ENCODE measurements around the gene CERKL.

CERKL gene

DNA sequence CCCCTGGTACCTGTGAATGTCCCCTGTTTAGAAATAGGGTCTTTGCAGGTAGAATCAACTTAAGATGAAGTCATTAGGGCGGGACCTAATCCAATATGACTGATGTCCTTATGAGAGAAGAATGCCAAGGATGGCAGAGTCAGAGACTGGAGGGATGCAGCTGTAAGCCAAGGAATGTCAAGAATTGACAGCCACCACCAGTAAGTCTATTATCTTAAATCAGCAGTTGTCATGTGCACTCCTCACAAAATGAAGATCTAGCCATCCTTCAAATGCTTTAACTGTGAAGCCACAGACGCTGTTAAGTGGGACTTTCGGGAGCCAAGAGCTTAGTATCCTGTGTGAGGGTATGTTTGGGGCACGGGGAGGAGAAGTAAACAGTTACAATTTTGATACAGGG, 116.5 kb downstream of the CERKL start:
- Histone ChIP-seq H3K27me3 (ENCODE audit: control insufficient read depth, insufficient read depth, low read length) (no peaks in the 10 kb centered on the region), H3K27ac (no peak overlapping the region), H3K9me3 (ENCODE audit: control insufficient read depth, low read length) (no peaks in the 10 kb centered on the region), H3K4me2 (ENCODE audit: low read length) (no peak overlapping the region), H3K9ac (no peak overlapping the region), H3K4me3 (ENCODE audit: low read depth, low read length) (no peak overlapping the region), H2AFZ (no peak overlapping the region), H3K4me1 (no peaks in the 10 kb centered on the region), H3K79me2 (no peaks in the 10 kb centered on the region), H3K36me3 (ENCODE audit: control insufficient read depth, insufficient read depth, low read length) (no peaks in the 10 kb centered on the region)
- TF ChIP-seq, protein P1, sequence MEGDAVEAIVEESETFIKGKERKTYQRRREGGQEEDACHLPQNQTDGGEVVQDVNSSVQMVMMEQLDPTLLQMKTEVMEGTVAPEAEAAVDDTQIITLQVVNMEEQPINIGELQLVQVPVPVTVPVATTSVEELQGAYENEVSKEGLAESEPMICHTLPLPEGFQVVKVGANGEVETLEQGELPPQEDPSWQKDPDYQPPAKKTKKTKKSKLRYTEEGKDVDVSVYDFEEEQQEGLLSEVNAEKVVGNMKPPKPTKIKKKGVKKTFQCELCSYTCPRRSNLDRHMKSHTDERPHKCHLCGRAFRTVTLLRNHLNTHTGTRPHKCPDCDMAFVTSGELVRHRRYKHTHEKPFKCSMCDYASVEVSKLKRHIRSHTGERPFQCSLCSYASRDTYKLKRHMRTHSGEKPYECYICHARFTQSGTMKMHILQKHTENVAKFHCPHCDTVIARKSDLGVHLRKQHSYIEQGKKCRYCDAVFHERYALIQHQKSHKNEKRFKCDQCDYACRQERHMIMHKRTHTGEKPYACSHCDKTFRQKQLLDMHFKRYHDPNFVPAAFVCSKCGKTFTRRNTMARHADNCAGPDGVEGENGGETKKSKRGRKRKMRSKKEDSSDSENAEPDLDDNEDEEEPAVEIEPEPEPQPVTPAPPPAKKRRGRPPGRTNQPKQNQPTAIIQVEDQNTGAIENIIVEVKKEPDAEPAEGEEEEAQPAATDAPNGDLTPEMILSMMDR (IDR thresholded peaks at IDR 0.05), result no peak

GRCh38 chr2:181536730-181537129, 120.2 kb downstream of the CERKL start:
- H3K9ac ChIP-seq, result no peak overlapping the region
- H3K36me3 ChIP-seq (ENCODE audit: control insufficient read depth, insufficient read depth, low read length), result no peaks in the 10 kb centered on the region
- TF ChIP-seq, protein P1 (IDR thresholded peaks at IDR 0.05), result no peak
- no peak overlapping the region for H3K4me2 ChIP-seq (ENCODE audit: low read length)
- H3K4me3 ChIP-seq (ENCODE audit: low read depth, low read length), result no peak overlapping the region
- H3K27ac ChIP-seq, result no peak overlapping the region
- no peaks in the 10 kb centered on the region for H3K4me1 ChIP-seq
- H2AFZ ChIP-seq, result no peak overlapping the region
- H3K79me2 ChIP-seq, result no peaks in the 10 kb centered on the region
- no peaks in the 10 kb centered on the region for H3K27me3 ChIP-seq (ENCODE audit: control insufficient read depth, insufficient read depth, low read length)
- H3K9me3 ChIP-seq (ENCODE audit: control insufficient read depth, low read length), result no peaks in the 10 kb centered on the region

GRCh38 chr2:181528441-181528840, 128.5 kb downstream of the CERKL start:
- TF ChIP-seq, protein P1 (IDR thresholded peaks at IDR 0.05), result no peak
- no peaks in the 10 kb centered on the region for H3K4me1 ChIP-seq
- H3K9ac ChIP-seq, result no peak overlapping the region
- no peaks in the 10 kb centered on the region for H3K27me3 ChIP-seq (ENCODE audit: control insufficient read depth, insufficient read depth, low read length)
- no peak overlapping the region for H3K4me3 ChIP-seq (ENCODE audit: low read depth, low read length)
- no peak overlapping the region for H3K27ac ChIP-seq
- no peaks in the 10 kb centered on the region for H3K79me2 ChIP-seq
- H3K9me3 ChIP-seq (ENCODE audit: control insufficient read depth, low read length), result no peaks in the 10 kb centered on the region
- H3K4me2 ChIP-seq (ENCODE audit: low read length), result no peak overlapping the region
- no peaks in the 10 kb centered on the region for H3K36me3 ChIP-seq (ENCODE audit: control insufficient read depth, insufficient read depth, low read length)
- no peak overlapping the region for H2AFZ ChIP-seq

DNA sequence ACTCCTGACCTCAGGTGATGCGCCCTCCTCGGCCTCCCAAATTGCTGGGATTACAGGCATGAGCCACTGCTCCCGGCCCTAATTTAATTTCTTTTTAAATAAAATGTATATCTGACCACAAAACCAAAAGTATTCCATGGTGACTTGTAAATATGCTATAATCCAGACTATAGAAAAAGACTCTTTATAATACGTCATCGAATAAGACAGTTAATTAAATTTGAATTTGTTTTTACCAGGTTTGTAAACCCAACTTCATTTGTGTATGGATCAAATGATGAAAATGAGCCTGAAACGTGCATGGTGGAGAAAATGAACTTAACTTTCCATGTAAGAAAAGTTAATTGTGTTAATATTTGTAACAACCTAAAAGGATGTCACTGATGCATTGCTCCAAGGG, 129.8 kb downstream of the CERKL start:
- H3K4me2 ChIP-seq (ENCODE audit: low read length), result no peak overlapping the region
- H3K4me3 ChIP-seq (ENCODE audit: low read depth, low read length), result no peak overlapping the region
- H3K79me2 ChIP-seq, result no peaks in the 10 kb centered on the region
- no peak overlapping the region for H3K9ac ChIP-seq
- no peaks in the 10 kb centered on the region for H3K4me1 ChIP-seq
- H3K27ac ChIP-seq, result no peak overlapping the region
- no peaks in the 10 kb centered on the region for H3K27me3 ChIP-seq (ENCODE audit: control insufficient read depth, insufficient read depth, low read length)
- no peaks in the 10 kb centered on the region for H3K36me3 ChIP-seq (ENCODE audit: control insufficient read depth, insufficient read depth, low read length)
- TF ChIP-seq, protein P1 (IDR thresholded peaks at IDR 0.05), result no peak
- no peaks in the 10 kb centered on the region for H3K9me3 ChIP-seq (ENCODE audit: control insufficient read depth, low read length)
- no peak overlapping the region for H2AFZ ChIP-seq

- Histone ChIP-seq H3K4me1 (no peaks in the 10 kb centered on the region), H3K36me3 (ENCODE audit: control insufficient read depth, insufficient read depth, low read length) (no peaks in the 10 kb centered on the region)
- TF ChIP-seq, protein P1 (IDR thresholded peaks at IDR 0.05), result no peak
These were observed 130.9 kb downstream of the CERKL start for GRCh38 chr2:181526014-181526413.

More at GRCh38 chr2:181526014-181526413, 130.9 kb downstream of the CERKL start:
- Histone ChIP-seq H2AFZ (no peak overlapping the region), H3K9ac (no peak overlapping the region), H3K27me3 (ENCODE audit: control insufficient read depth, insufficient read depth, low read length) (no peaks in the 10 kb centered on the region), H3K4me3 (ENCODE audit: low read depth, low read length) (no peak overlapping the region), H3K79me2 (no peaks in the 10 kb centered on the region), H3K4me2 (ENCODE audit: low read length) (no peak overlapping the region), H3K9me3 (ENCODE audit: control insufficient read depth, low read length) (no peaks in the 10 kb centered on the region), H3K27ac (no peak overlapping the region)
